MCF 10A (cell line): ENCODE results near the gene P2RX2. TPM values are rescaled to one million over a fixed set of nuclear protein-coding genes. Genes with fewer than 3 reads are reported as not detected.

Experiments used
- BruUV-seq: library from RNA; stranded (reverse); fragments of 400-500 nt; replicated peaks from 2 replicates; lab custom pipeline; 2021; lab: Mats Ljungman, UMichigan
- CTCF ChIA-PET: fragments of 300-600 bp; sonication (Branson Sonifier 250); formaldehyde crosslinking; extraction: SDS; loops from one replicate; lab custom pipeline; 2021; ENCODE audit warnings: antibody characterized with exemption, inconsistent platforms; lab: Yijun Ruan, JAX
- POLR2A ChIA-PET: fragments of 300-600, 350-650 bp; sonication (Branson Sonifier 250); formaldehyde crosslinking; extraction: SDS; loops from one replicate; lab custom pipeline; 2020; ENCODE audit warnings: antibody characterized with exemption, inconsistent platforms; lab: Yijun Ruan, JAX
- DNase-seq: peaks from one replicate; pipeline ENCODE4 v3.0.0-alpha.2; 2018; ENCODE audit not compliant: unreplicated experiment
- H3K27ac Mint-ChIP-seq: one replicate; pipeline ENCODE4 v1.8.0; 2022; ENCODE audit warnings: mild to moderate bottlenecking, low read depth, mixed read lengths; ENCODE audit not compliant: unreplicated experiment
- H3K27me3 Mint-ChIP-seq: one replicate; pipeline ENCODE4 v1.8.0; 2022; ENCODE audit warnings: mixed read lengths; ENCODE audit not compliant: insufficient read depth, unreplicated experiment
- H3K36me3 Mint-ChIP-seq: one replicate; pipeline ENCODE4 v1.8.0; 2022; ENCODE audit warnings: mild to moderate bottlenecking, moderate library complexity, mixed read lengths; ENCODE audit not compliant: insufficient read depth, unreplicated experiment
- H3K4me1 Mint-ChIP-seq: one replicate; pipeline ENCODE4 v1.8.0; 2022; ENCODE audit warnings: mixed read lengths; ENCODE audit not compliant: insufficient read depth, unreplicated experiment
- H3K4me3 Mint-ChIP-seq: one replicate; pipeline ENCODE4 v1.8.0; 2022; ENCODE audit warnings: mild to moderate bottlenecking, moderate library complexity, mixed read lengths; ENCODE audit not compliant: unreplicated experiment
- H3K9me3 Mint-ChIP-seq: one replicate; pipeline ENCODE4 v1.8.0; 2022; ENCODE audit warnings: mixed read lengths; ENCODE audit not compliant: unreplicated experiment
- intact Hi-C: fragments of 100-400 bp; cut with micrococcal nuclease; formaldehyde crosslinking; loops from 2 replicates; pipeline ENCODE4 v1.14.1; 2022
- total RNA-seq: library from RNA; stranded (reverse); gene quantifications from 2 replicates; pipeline ENCODE4 v1.2.3, GENCODE V29; 2022
- TF ChIP-seq, protein P1 (sequence below): fragments of 200-600 bp; IDR thresholded peaks from one replicate; pipeline ENCODE4 v1.8.0; 2022; ENCODE audit warnings: antibody characterized with exemption, mild to moderate bottlenecking; ENCODE audit not compliant: unreplicated experiment

Gene P2RX2
- total RNA-seq, 1 experiment from 2014 or later, result not detected

GRCh38 chr12:132653567-132654290 is 35.2 kb downstream of the P2RX2 start:
- TF ChIP-seq, protein P1, sequence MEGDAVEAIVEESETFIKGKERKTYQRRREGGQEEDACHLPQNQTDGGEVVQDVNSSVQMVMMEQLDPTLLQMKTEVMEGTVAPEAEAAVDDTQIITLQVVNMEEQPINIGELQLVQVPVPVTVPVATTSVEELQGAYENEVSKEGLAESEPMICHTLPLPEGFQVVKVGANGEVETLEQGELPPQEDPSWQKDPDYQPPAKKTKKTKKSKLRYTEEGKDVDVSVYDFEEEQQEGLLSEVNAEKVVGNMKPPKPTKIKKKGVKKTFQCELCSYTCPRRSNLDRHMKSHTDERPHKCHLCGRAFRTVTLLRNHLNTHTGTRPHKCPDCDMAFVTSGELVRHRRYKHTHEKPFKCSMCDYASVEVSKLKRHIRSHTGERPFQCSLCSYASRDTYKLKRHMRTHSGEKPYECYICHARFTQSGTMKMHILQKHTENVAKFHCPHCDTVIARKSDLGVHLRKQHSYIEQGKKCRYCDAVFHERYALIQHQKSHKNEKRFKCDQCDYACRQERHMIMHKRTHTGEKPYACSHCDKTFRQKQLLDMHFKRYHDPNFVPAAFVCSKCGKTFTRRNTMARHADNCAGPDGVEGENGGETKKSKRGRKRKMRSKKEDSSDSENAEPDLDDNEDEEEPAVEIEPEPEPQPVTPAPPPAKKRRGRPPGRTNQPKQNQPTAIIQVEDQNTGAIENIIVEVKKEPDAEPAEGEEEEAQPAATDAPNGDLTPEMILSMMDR, result no peak
- peak overlapping the region; percentile 19 for H3K27ac Mint-ChIP-seq
- H3K4me3 Mint-ChIP-seq, result no peak overlapping the region
- intact Hi-C loops, result no loop called here
- H3K27me3 Mint-ChIP-seq, result no peaks in the 10 kb centered on the region
- no peaks in the 10 kb centered on the region for H3K9me3 Mint-ChIP-seq
- H3K36me3 Mint-ChIP-seq, result peaks cover 60% of the 10 kb centered on the region
- no peak for DNase-seq
- ChIA-PET POLR2A (no interaction called here), CTCF (interaction anchor here (0.7 kb wide), 1 partner anchor 7 kb away, joined by 3 read pairs; no protein-coding TSS in a partner anchor)
- no peaks in the 10 kb centered on the region for H3K4me1 Mint-ChIP-seq
- no TSS peak for BruUV-seq

- TF ChIP-seq, protein P1, result no peak
- CTCF ChIA-PET, result interaction anchor here (1.2 to 1.8 kb wide), 2 partner anchors 19 to 42 kb away, joined by 3 to 8 read pairs; no protein-coding TSS in a partner anchor
- intact Hi-C loops, result no loop called here
- Mint-ChIP-seq H3K4me3 (no peak overlapping the region), H3K4me1 (no peaks in the 10 kb centered on the region), H3K36me3 (peaks cover 65% of the 10 kb centered on the region), H3K27me3 (no peaks in the 10 kb centered on the region), H3K27ac (no peak overlapping the region), H3K9me3 (no peaks in the 10 kb centered on the region)
- no TSS peak for BruUV-seq
- POLR2A ChIA-PET, result no interaction called here
- peak; percentile 17 for DNase-seq
Measured at GRCh38 chr12:132657004-132657727, 38.6 kb downstream of the P2RX2 start.

- no peaks in the 10 kb centered on the region for H3K4me1 Mint-ChIP-seq
- H3K9me3 Mint-ChIP-seq, result no peaks in the 10 kb centered on the region
- no peak overlapping the region for H3K27ac Mint-ChIP-seq
- CTCF ChIA-PET, result interaction anchor here (1.8 kb wide), 1 partner anchor 20 kb away, joined by 8 read pairs; no protein-coding TSS in a partner anchor
- TF ChIP-seq, protein P1, result no peak
- intact Hi-C loops, result no loop called here
- POLR2A ChIA-PET, result no interaction called here
- H3K36me3 Mint-ChIP-seq, result peaks cover 75% of the 10 kb centered on the region
- no peak for DNase-seq
- BruUV-seq, result no TSS peak
- H3K4me3 Mint-ChIP-seq, result no peak overlapping the region
- H3K27me3 Mint-ChIP-seq, result no peaks in the 10 kb centered on the region
Measured at GRCh38 chr12:132658149-132658894, 39.7 kb downstream of the P2RX2 start.
